ENCODE data around the gene MFSD12.

MFSD12 gene

GRCh38 chr19:3573162-3573857, 15.9 kb upstream of the MFSD12 start:
- H3K9me3 ChIP-seq (ENCODE audit: insufficient read depth, low read depth, low read length): no peaks in the 10 kb centered on the region
- H3K79me2 ChIP-seq (ENCODE audit: insufficient read depth, low read length): peaks cover 9% of the 10 kb centered on the region
- peak overlapping the region; percentile 85 for H3K4me2 ChIP-seq (ENCODE audit: low read depth, low read length, poor library complexity, severe bottlenecking)
- H4K20me1 ChIP-seq (ENCODE audit: insufficient read depth, low read length, poor library complexity, severe bottlenecking): peaks cover 22% of the 10 kb centered on the region
- H3K27me3 ChIP-seq (ENCODE audit: insufficient read depth, low read length, poor library complexity, severe bottlenecking): no peaks in the 10 kb centered on the region
- H2AFZ ChIP-seq (ENCODE audit: low read length): 0 out of 2 replicates have a peak overlapping the region, but pooled peaks have one; percentile 32
- H3K9me2 ChIP-seq (replicated peaks; ENCODE audit: low read depth, low read length): no peaks in the 10 kb centered on the region
- peak overlapping the region; percentile 99 for H3K4me3 ChIP-seq (ENCODE audit: low read length, poor library complexity, severe bottlenecking)
- no peak for TF ChIP-seq CTCF (conservative IDR thresholded peaks at IDR 0.05; ENCODE audit: low read length)
- TF ChIP-seq EZH2phosphoT487 (IDR thresholded peaks at IDR 0.05; ENCODE audit: borderline replicate concordance): no peak
- H3F3A ChIP-seq (ENCODE audit: low read depth): no peaks in the 10 kb centered on the region
- peak overlapping the region; percentile 87 for H3K9ac ChIP-seq (ENCODE audit: low read depth, low read length, poor library complexity, severe bottlenecking)
- H3K4me1 ChIP-seq (ENCODE audit: insufficient read depth, low read length, poor library complexity, severe bottlenecking): peaks cover 8% of the 10 kb centered on the region
- H3K36me3 ChIP-seq (ENCODE audit: insufficient read depth, low read length): peaks cover 7% of the 10 kb centered on the region; the same call in 1 of the 2 replicates

- Histone ChIP-seq H3F3A (ENCODE audit: low read depth) (no peaks in the 10 kb centered on the region), H3K79me2 (ENCODE audit: insufficient read depth, low read length) (peaks cover 9% of the 10 kb centered on the region), H2AFZ (ENCODE audit: low read length) (peak within 1 kb of the TSS; percentile 64), H4K20me1 (ENCODE audit: insufficient read depth, low read length, poor library complexity, severe bottlenecking) (peaks cover 22% of the 10 kb centered on the region), H3K9me2 (replicated peaks; ENCODE audit: low read depth, low read length) (no peaks in the 10 kb centered on the region), H3K4me2 (ENCODE audit: low read depth, low read length, poor library complexity, severe bottlenecking) (peak within 1 kb of the TSS; percentile 85), H3K4me3 (ENCODE audit: low read length, poor library complexity, severe bottlenecking) (peak within 1 kb of the TSS; percentile 99), H3K9me3 (ENCODE audit: insufficient read depth, low read depth, low read length) (no peaks in the 10 kb centered on the region), H3K27me3 (ENCODE audit: insufficient read depth, low read length, poor library complexity, severe bottlenecking) (no peaks in the 10 kb centered on the region), H3K4me1 (ENCODE audit: insufficient read depth, low read length, poor library complexity, severe bottlenecking) (peaks cover 8% of the 10 kb centered on the region), H3K9ac (ENCODE audit: low read depth, low read length, poor library complexity, severe bottlenecking) (peak within 1 kb of the TSS; percentile 87), H3K36me3 (ENCODE audit: insufficient read depth, low read length) (peaks cover 7% of the 10 kb centered on the region; the same call in 1 of the 2 replicates)
- TF ChIP-seq CTCF (conservative IDR thresholded peaks at IDR 0.05; ENCODE audit: low read length) (no peak), EZH2phosphoT487 (IDR thresholded peaks at IDR 0.05; ENCODE audit: borderline replicate concordance) (no peak)
Observed at GRCh38 chr19:3572855-3573161, 15.4 kb upstream of the MFSD12 start, which contains the start of gene HMG20B. TSS of gene HMG20B (plus strand) at chr19:3572944. CDS start at chr19:3573310, 366 bp downstream.

- H3K4me1 ChIP-seq (ENCODE audit: insufficient read depth, low read length, poor library complexity, severe bottlenecking): peaks cover 8% of the 10 kb centered on the region
- TF ChIP-seq CTCF (conservative IDR thresholded peaks at IDR 0.05; ENCODE audit: low read length): no peak
- no peak for TF ChIP-seq EZH2phosphoT487 (IDR thresholded peaks at IDR 0.05; ENCODE audit: borderline replicate concordance)
- peaks cover 7% of the 10 kb centered on the region; the same call in 1 of the 2 replicates for H3K36me3 ChIP-seq (ENCODE audit: insufficient read depth, low read length)
- peak overlapping the region; percentile 49 for H3K9ac ChIP-seq (ENCODE audit: low read depth, low read length, poor library complexity, severe bottlenecking)
- H3F3A ChIP-seq (ENCODE audit: low read depth): no peaks in the 10 kb centered on the region
- H2AFZ ChIP-seq (ENCODE audit: low read length): peak overlapping the region; percentile 64
- peaks cover 22% of the 10 kb centered on the region for H4K20me1 ChIP-seq (ENCODE audit: insufficient read depth, low read length, poor library complexity, severe bottlenecking)
- peak overlapping the region; percentile 82 for H3K4me2 ChIP-seq (ENCODE audit: low read depth, low read length, poor library complexity, severe bottlenecking)
- peaks cover 9% of the 10 kb centered on the region for H3K79me2 ChIP-seq (ENCODE audit: insufficient read depth, low read length)
- H3K9me2 ChIP-seq (replicated peaks; ENCODE audit: low read depth, low read length): no peaks in the 10 kb centered on the region
- peak overlapping the region; percentile 69 for H3K4me3 ChIP-seq (ENCODE audit: low read length, poor library complexity, severe bottlenecking)
- no peaks in the 10 kb centered on the region for H3K27me3 ChIP-seq (ENCODE audit: insufficient read depth, low read length, poor library complexity, severe bottlenecking)
- no peaks in the 10 kb centered on the region for H3K9me3 ChIP-seq (ENCODE audit: insufficient read depth, low read depth, low read length)
Observed at GRCh38 chr19:3572132-3572854, 14.9 kb upstream of the MFSD12 start.

Data from Loucy (cell line).